Endothelial cell of umbilical vein (primary cell): Measurements from ENCODE around the gene ZNF705A. TPM values are rescaled to one million over a fixed set of nuclear protein-coding genes. Genes with fewer than 3 reads are reported as not detected.
A peak's percentile ranks its signal among the peaks of the same experiment; 100 is the strongest.
"Not testable (repeated sequence)": the region's sequence is repeated elsewhere in the genome, so short reads cannot be mapped to it uniquely, and the experiment has no call there.

ENCODE experiments used
- BruUV-seq: library from RNA; stranded (reverse); fragments of 400-500 nt; replicated peaks from 2 replicates; lab custom pipeline; 2021; lab: Mats Ljungman, UMichigan
- CTCF ChIA-PET: fragments of 300-600, 350-600 bp; sonication (Branson Sonifier 250); formaldehyde crosslinking; loops from one replicate; lab custom pipeline; 2021; ENCODE audit warnings: antibody characterized with exemption, inconsistent platforms; lab: Charles Lee
- POLR2A ChIA-PET: fragments of 300-600, 350-600 bp; sonication (Branson Sonifier 250); formaldehyde crosslinking; loops from one replicate; lab custom pipeline; 2021; ENCODE audit warnings: antibody characterized with exemption, inconsistent platforms; lab: Charles Lee
- DNase-seq: peaks from one replicate; pipeline ENCODE4 v3.0.0-alpha.2; 2011; ENCODE audit warnings: low read depth, low spot score
- FAIRE-seq: peaks from 2 replicates; lab custom pipeline; 2011; peaks lifted over from hg19 to GRCh38; lab: Jason Lieb, UNC
- H2AFZ ChIP-seq: 2 replicates; pipeline ENCODE4 v1.6.0; 2012; ENCODE audit warnings: low read depth, low read length, control low read depth, inconsistent platforms
- H3K27ac ChIP-seq: 2 replicates; pipeline ENCODE4 v1.5.1; 2011; ENCODE audit warnings: low read depth, mild to moderate bottlenecking, control low read depth, low read length, moderate library complexity; ENCODE audit not compliant: insufficient read depth
- H3K27me3 ChIP-seq, 2 experiments: 2 replicates each; pipeline versions ENCODE4 v1.6.0 to v1.6.1; 2011; ENCODE audit warnings: low read length in 2 of 2, mixed read lengths in 1 of 2; ENCODE audit not compliant: control insufficient read depth in 2 of 2, insufficient read depth in 2 of 2
- H3K36me3 ChIP-seq, 2 experiments: 2 replicates in 1 of 2; 3 replicates in 1 of 2; pipeline ENCODE4 v1.5.1; 2011; ENCODE audit warnings: low read length in 2 of 2, mild to moderate bottlenecking in 1 of 2, moderate library complexity in 1 of 2; ENCODE audit not compliant: control insufficient read depth in 2 of 2, insufficient read depth in 2 of 2; ENCODE audit errors: extremely low read depth in 1 of 2
- H3K4me1 ChIP-seq: 3 replicates; pipeline ENCODE4 v1.5.1; 2011; ENCODE audit warnings: mild to moderate bottlenecking, low read length; ENCODE audit not compliant: control insufficient read depth, insufficient read depth; ENCODE audit errors: extremely low read depth
- H3K4me2 ChIP-seq: 2 replicates; pipeline ENCODE4 v1.6.1; 2011; ENCODE audit warnings: low read length, control low read depth, mixed read lengths; ENCODE audit not compliant: insufficient read depth
- H3K4me3 ChIP-seq, 3 experiments: fragments of 200-600 bp in 1 of 3; sonication (generic), shearing (Covaris generic) in 1 of 3; replicated peaks in 1 of 3; 2 replicates each; pipeline ENCODE4 v1.5.1; 2011 to 2016; ENCODE audit warnings: control low read depth in 3 of 3, low read length in 3 of 3, mild to moderate bottlenecking in 2 of 3, inconsistent platforms in 1 of 3, low read depth in 1 of 3, moderate library complexity in 1 of 3; ENCODE audit not compliant: insufficient read depth in 1 of 3
- H3K79me2 ChIP-seq: 2 replicates; pipeline ENCODE4 v1.6.0; 2012; ENCODE audit warnings: low read length, inconsistent platforms; ENCODE audit not compliant: control insufficient read depth, insufficient read depth
- H3K9ac ChIP-seq: replicated peaks from 2 replicates; pipeline ENCODE3; 2011; ENCODE audit warnings: low read length, control low read depth; ENCODE audit not compliant: insufficient read depth; ENCODE audit errors: extremely low read depth
- H3K9me1 ChIP-seq: replicated peaks from 3 replicates; pipeline ENCODE4 v1.6.0; 2011; ENCODE audit warnings: mild to moderate bottlenecking, low read length; ENCODE audit not compliant: control insufficient read depth, insufficient read depth; ENCODE audit errors: extremely low read depth
- H3K9me3 ChIP-seq: replicated peaks from 2 replicates; pipeline ENCODE4 v1.5.1; 2012; ENCODE audit warnings: low read length, inconsistent platforms; ENCODE audit not compliant: control insufficient read depth, insufficient read depth
- H4K20me1 ChIP-seq: replicated peaks from 2 replicates; pipeline ENCODE3; 2011; ENCODE audit warnings: mild to moderate bottlenecking, low read length; ENCODE audit not compliant: control insufficient read depth, insufficient read depth; ENCODE audit errors: extremely low read depth
- dilution Hi-C: fragments of 300-500 bp; cut with MboI; formaldehyde crosslinking; loops from one replicate; pipeline ENCODE4 v1.15.0; 2019; ENCODE audit warnings: low sequenced_read_pairs; ENCODE audit not compliant: extremely low pct_ligation_motif_present
- intact Hi-C: fragments of 100-400 bp; cut with micrococcal nuclease; formaldehyde crosslinking; loops from one replicate; pipeline ENCODE4 v1.10.0; 2022
- polyA plus RNA-seq, 4 experiments: library from polyadenylated mRNA; depleted of rRNA in 3 of 4; stranded (reverse) in 3 of 4; unstranded in 1 of 4; fragments of >200 nt; gene quantifications; 2 replicates each; pipeline versions ENCODE4 v1.2.1 to v1.2.3, GENCODE V29; 2011 to 2012; ENCODE audit warnings: missing spikeins in 1 of 4
- total RNA-seq: library from RNA; stranded (reverse); gene quantifications from 2 replicates; pipeline ENCODE4 v1.2.3, GENCODE V29; 2021

Gene ZNF705A
- total and polyA plus RNA-seq, 2 donors (not counting 3 experiments of a cell fraction or from before 2014, with no cell fraction given): not detected

- H3K9ac ChIP-seq, H4K20me1 ChIP-seq, H3K9me3 ChIP-seq, CTCF ChIA-PET, BruUV-seq, H3K4me1 ChIP-seq, H3K27me3 ChIP-seq, H3K27ac ChIP-seq, FAIRE-seq, POLR2A ChIA-PET, intact Hi-C loops, H3K79me2 ChIP-seq, dilution Hi-C loops, H3K9me1 ChIP-seq, H3K36me3 ChIP-seq, H3K4me2 ChIP-seq: not testable (repeated sequence)
- peak within 1 kb of the TSS; percentile 84 for H2AFZ ChIP-seq
- DNase-seq: peak; percentile 17
- peak within 1 kb of the TSS in 1 of 3 experiments; percentile 27 for H3K4me3 ChIP-seq
These were observed 70.3 kb downstream of the ZNF705A start, which contains the start of gene FAM90A1 for GRCh38 chr12:8226992-8227731. TSS of gene FAM90A1 (minus strand) at chr12:8227618. CDS start at chr12:8224832, 2,786 bp downstream.

- H3K4me2 ChIP-seq, H4K20me1 ChIP-seq, H3K9me1 ChIP-seq, CTCF ChIA-PET, POLR2A ChIA-PET, H3K27ac ChIP-seq, BruUV-seq, H3K4me1 ChIP-seq, DNase-seq, H3K79me2 ChIP-seq, H3K36me3 ChIP-seq, H3K9ac ChIP-seq, intact Hi-C loops, H3K27me3 ChIP-seq, dilution Hi-C loops, H3K9me3 ChIP-seq, FAIRE-seq: not testable (repeated sequence)
- H2AFZ ChIP-seq: peak overlapping the region; percentile 84
- H3K4me3 ChIP-seq: peak overlapping the region in 1 of 3 experiments; percentile 27
These were observed 70.9 kb downstream of the ZNF705A start for GRCh38 chr12:8227732-8228077.

GRCh38 chr12:8228607-8229006 is 71.8 kb downstream of the ZNF705A start:
- BruUV-seq, H3K9me1 ChIP-seq, H3K79me2 ChIP-seq, H3K27me3 ChIP-seq, FAIRE-seq, H3K4me3 ChIP-seq, H3K9ac ChIP-seq, H3K4me2 ChIP-seq, H4K20me1 ChIP-seq, POLR2A ChIA-PET, H3K4me1 ChIP-seq, H3K36me3 ChIP-seq, H3K9me3 ChIP-seq, DNase-seq, CTCF ChIA-PET, H2AFZ ChIP-seq, H3K27ac ChIP-seq, intact Hi-C loops, dilution Hi-C loops: not testable (repeated sequence)

- H3K4me3 ChIP-seq, POLR2A ChIA-PET, FAIRE-seq, H3K9me3 ChIP-seq, H3K9ac ChIP-seq, H3K4me1 ChIP-seq, H3K9me1 ChIP-seq, BruUV-seq, H3K79me2 ChIP-seq, H3K4me2 ChIP-seq, dilution Hi-C loops, intact Hi-C loops, H4K20me1 ChIP-seq, H3K27me3 ChIP-seq, H3K27ac ChIP-seq, H3K36me3 ChIP-seq, H2AFZ ChIP-seq, DNase-seq: not testable (repeated sequence)
- CTCF ChIA-PET: interaction anchor here (3.5 kb wide), 1 partner anchor 121 kb away, joined by 84 read pairs; no protein-coding TSS in a partner anchor
These were observed 72.7 kb downstream of the ZNF705A start for GRCh38 chr12:8229486-8229885.
